22Rv1 (cell line): Measurements from ENCODE around the gene AKT3.

Source experiments
- H3K27ac ChIP-seq: fragments of 450-650 bp; 2 replicates; pipeline ENCODE4 v1.5.1; 2017
- CTCF ChIP-seq: fragments of 450-650 bp; IDR thresholded peaks from 2 replicates; pipeline ENCODE4 v1.5.1; 2017; ENCODE audit warnings: mild to moderate bottlenecking
- ZFX ChIP-seq: fragments of 450-650 bp; IDR thresholded peaks from 2 replicates; pipeline ENCODE4 v1.6.1; 2017; ENCODE audit warnings: antibody characterized with exemption, borderline replicate concordance

AKT3 gene

DNA sequence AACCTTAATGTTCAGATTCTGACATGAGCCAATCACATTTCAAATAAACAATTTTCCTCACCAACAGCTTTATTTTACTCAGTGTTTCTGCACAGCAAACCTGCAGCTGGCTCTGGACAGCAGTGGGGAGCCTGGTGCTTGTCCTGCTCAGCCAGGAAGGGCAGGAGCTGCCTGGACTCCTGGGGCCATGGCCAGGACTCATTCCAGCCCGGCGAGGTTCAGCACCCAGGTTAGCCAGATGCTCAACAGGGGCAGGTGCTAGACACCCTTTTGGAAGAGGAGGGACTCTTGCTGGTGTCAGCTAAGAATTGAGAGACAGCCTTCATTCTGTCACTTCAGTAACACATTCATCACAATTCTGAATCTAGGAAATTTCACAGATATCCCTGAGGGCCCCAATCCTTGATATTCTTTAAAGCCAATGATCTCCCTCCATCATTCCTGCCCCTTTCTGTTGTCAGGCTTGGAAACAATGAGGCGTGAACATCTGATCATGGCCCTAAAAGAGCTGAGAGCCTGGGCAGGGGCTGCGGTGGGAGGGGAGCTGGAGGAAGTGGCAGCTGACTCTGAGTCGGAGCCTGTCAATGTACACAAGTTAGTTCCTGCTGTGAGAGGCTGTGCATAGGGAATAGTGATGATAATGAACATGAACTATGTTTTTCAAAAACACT, 342.9 kb downstream of the AKT3 start:
- TF ChIP-seq CTCF (no peak), ZFX (no peak)
- no peak overlapping the region for H3K27ac ChIP-seq

GRCh38 chr1:243505986-243506689, 343.9 kb downstream of the AKT3 start:
- no peak overlapping the region for H3K27ac ChIP-seq
- TF ChIP-seq CTCF (no peak), ZFX (no peak)

DNA sequence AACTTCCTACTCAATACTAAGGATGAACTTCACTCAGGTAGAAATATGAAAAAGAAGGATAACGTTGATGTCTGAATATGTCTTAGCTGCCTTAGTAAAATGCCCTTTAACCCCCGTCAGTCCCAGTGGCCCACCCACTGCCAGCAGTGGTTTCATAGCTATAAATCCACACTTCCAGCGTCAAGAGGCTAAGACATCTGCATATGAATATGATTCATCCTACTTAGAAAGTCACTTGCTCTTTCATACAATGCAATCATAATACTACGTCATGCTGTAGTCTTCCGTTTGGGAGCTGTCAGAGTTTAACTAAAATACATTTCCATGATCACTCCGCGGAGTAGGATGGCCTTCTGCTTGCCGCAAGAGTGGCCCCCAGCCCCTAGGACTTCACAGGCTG, 346.9 kb downstream of the AKT3 start:
- H3K27ac ChIP-seq = no peak overlapping the region
- TF ChIP-seq ZFX = no peak
- TF ChIP-seq CTCF = no peak

- H3K27ac ChIP-seq = no peak overlapping the region
- no peak for TF ChIP-seq ZFX
- TF ChIP-seq CTCF = no peak
Observed at GRCh38 chr1:243501002-243501401, 349.0 kb downstream of the AKT3 start.

- H3K27ac ChIP-seq = no peak overlapping the region
- TF ChIP-seq CTCF = no peak
- TF ChIP-seq ZFX = no peak
Observed at GRCh38 chr1:243500512-243500911, 349.5 kb downstream of the AKT3 start.

DNA sequence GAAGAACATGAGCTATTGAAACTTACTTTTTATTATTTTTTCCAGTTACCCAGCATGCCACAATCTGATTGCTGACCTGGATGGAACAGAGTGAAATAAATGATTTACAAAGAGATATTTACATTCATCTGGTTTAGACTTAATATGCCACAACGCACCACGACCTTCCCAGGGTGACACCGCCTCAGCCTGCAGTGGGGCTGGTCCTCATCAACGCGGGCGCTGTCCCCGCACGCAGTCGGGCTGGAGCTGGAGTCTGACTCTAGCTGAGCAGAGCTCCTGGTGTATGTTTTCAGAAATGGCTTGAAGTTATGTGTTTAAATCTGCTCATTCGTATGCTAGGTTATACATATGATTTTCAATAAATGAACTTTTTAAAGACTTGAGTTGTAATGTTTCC, 350.3 kb downstream of the AKT3 start:
- no peak overlapping the region for H3K27ac ChIP-seq
- TF ChIP-seq ZFX = no peak
- TF ChIP-seq CTCF = no peak

DNA sequence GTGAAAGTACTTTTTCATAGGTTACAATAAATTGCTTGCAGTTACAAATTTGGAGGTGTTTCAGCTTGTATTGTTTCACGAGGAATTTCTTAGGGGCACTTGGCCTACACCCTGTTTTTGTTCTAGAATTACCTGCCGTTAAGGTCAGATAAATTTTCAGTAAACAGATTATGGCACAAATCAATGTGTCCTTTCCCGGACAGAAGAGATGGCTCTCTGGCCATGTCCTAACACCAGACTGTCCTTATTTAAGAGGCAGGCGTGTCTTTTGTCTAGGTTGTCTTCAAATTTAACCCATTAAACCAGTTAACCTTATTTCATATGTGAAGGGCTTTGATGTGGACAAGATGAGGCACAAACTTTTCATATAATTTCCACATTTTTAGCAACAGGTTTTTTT, 350.8 kb downstream of the AKT3 start:
- TF ChIP-seq ZFX (no peak), CTCF (no peak)
- no peak overlapping the region for H3K27ac ChIP-seq
